CD4-positive, alpha-beta T cell (primary cell): Measurements from ENCODE around the gene ACAD11. TPM values are rescaled to one million over a fixed set of nuclear protein-coding genes. Genes with fewer than 3 reads are reported as not detected.

Source experiments
- ATAC-seq: fragments of 200-7000 bp; cut with Tn5 transposase; one replicate; pipeline ENCODE4 v1.10.0; 2022; ENCODE audit warnings: mild to moderate bottlenecking; ENCODE audit not compliant: poor library complexity
- CTCF ChIA-PET: fragments of 350-600 bp; sonication (Branson Sonifier 250); formaldehyde crosslinking; loops from one replicate; lab custom pipeline; 2021; ENCODE audit warnings: antibody characterized with exemption, inconsistent platforms; lab: Charles Lee
- POLR2A ChIA-PET: fragments of 350-600 bp; sonication (Branson Sonifier 250); formaldehyde crosslinking; loops from one replicate; lab custom pipeline; 2021; ENCODE audit warnings: antibody characterized with exemption, inconsistent platforms; lab: Charles Lee
- DNase-seq, 14 experiments: peaks; one replicate each; pipeline ENCODE4 v3.0.0-alpha.2; 2013 to 2020; ENCODE audit warnings: mixed read lengths in 2 of 14
- H3K27ac ChIP-seq, 2 donors: one replicate each; pipeline versions ENCODE4 v1.5.1 to v1.7.0; 2013; ENCODE audit warnings: low read length in 2 of 2, low read depth in 1 of 2, mild to moderate bottlenecking in 1 of 2
- H3K27me3 ChIP-seq, 2 experiments: 1 replicate in 1 of 2; 2 replicates in 1 of 2; pipeline versions ENCODE4 v1.6.1 to v1.7.0; 2013; ENCODE audit warnings: low read length in 2 of 2, control low read depth in 1 of 2, mild to moderate bottlenecking in 1 of 2, moderate library complexity in 1 of 2; ENCODE audit not compliant: insufficient read depth in 2 of 2, control insufficient read depth in 1 of 2
- H3K36me3 ChIP-seq: one replicate; pipeline ENCODE4 v1.6.1; 2013; ENCODE audit warnings: low read length, control low read depth; ENCODE audit not compliant: insufficient read depth
- H3K4me1 ChIP-seq: one replicate; pipeline ENCODE4 v1.6.1; 2013; ENCODE audit warnings: low read length, control low read depth; ENCODE audit not compliant: insufficient read depth
- H3K4me3 ChIP-seq: one replicate; pipeline ENCODE4 v1.5.1; 2013; ENCODE audit warnings: mild to moderate bottlenecking, low read length, moderate library complexity
- H3K9me3 ChIP-seq, 2 experiments: 1 replicate in 1 of 2; 2 replicates in 1 of 2; pipeline versions ENCODE4 v1.6.1 to v1.7.0; 2013; ENCODE audit warnings: low read length in 2 of 2, mild to moderate bottlenecking in 2 of 2, control low read depth in 1 of 2, moderate library complexity in 1 of 2; ENCODE audit not compliant: control insufficient read depth in 1 of 2, insufficient read depth in 1 of 2
- H3K27ac Mint-ChIP-seq: one replicate; pipeline ENCODE4 v1.8.0; 2020; ENCODE audit warnings: mixed read lengths
- H3K27me3 Mint-ChIP-seq: one replicate; pipeline ENCODE4 v1.8.0; 2021; ENCODE audit warnings: mixed read lengths
- H3K36me3 Mint-ChIP-seq: one replicate; pipeline ENCODE4 v1.8.0; 2021; ENCODE audit warnings: low read depth, mixed read lengths
- H3K4me1 Mint-ChIP-seq: one replicate; pipeline ENCODE4 v1.8.0; 2021; ENCODE audit warnings: low read depth, mixed read lengths
- H3K4me3 Mint-ChIP-seq: one replicate; pipeline ENCODE4 v1.8.0; 2020; ENCODE audit warnings: mild to moderate bottlenecking, mixed read lengths
- H3K9me3 Mint-ChIP-seq: one replicate; pipeline ENCODE4 v1.8.0; 2020; ENCODE audit warnings: mixed read lengths
- intact Hi-C, 2 experiments: fragments of 100-400 bp; cut with DNase I in 1 of 2; cut with micrococcal nuclease in 1 of 2; formaldehyde crosslinking; loops; one replicate each; pipeline versions ENCODE4 v1.15.1 to v1.9.0; 2023 to 2025; cut with DNase I, micrococcal nuclease
- total RNA-seq, 174 experiments: library from RNA in 2 of 174; stranded (reverse) in 2 of 174; gene quantifications; one replicate each; pipeline ENCODE4 v1.2.3 and lab custom pipeline; 2021 to 2026
- TF ChIP-seq, protein P1 (sequence below): fragments of 200-600 bp; IDR thresholded peaks from one replicate; pipeline ENCODE4 v1.8.0; 2022; ENCODE audit warnings: antibody characterized with exemption, mild to moderate bottlenecking

ACAD11 gene
- total RNA-seq, 2 experiments from 2014 or later = 26.6 to 27.9 TPM

DNA sequence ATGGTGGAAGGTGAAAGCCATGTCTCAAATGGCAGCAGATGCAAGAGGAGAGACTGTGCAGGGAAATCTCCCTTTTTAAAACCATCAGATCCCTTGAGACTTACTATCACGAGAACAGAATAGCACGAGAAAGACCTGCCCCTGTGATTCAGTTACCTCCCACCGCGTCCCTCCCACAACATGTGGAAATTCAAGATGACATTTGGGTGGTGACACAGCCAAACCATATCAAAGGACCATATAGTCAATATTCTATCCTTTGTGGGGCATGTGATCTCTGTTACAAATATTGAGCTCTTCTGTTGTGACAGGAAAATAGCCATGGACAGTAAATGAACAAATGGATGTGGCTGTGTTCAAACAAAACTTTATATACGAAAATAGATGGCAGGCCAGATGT lies 139.7 kb downstream of the ACAD11 start:
- H3K27me3 Mint-ChIP-seq = no peaks in the 10 kb centered on the region
- no peaks in the 10 kb centered on the region for H3K9me3 Mint-ChIP-seq
- H3K4me3 Mint-ChIP-seq = no peak overlapping the region
- TF ChIP-seq, protein P1, sequence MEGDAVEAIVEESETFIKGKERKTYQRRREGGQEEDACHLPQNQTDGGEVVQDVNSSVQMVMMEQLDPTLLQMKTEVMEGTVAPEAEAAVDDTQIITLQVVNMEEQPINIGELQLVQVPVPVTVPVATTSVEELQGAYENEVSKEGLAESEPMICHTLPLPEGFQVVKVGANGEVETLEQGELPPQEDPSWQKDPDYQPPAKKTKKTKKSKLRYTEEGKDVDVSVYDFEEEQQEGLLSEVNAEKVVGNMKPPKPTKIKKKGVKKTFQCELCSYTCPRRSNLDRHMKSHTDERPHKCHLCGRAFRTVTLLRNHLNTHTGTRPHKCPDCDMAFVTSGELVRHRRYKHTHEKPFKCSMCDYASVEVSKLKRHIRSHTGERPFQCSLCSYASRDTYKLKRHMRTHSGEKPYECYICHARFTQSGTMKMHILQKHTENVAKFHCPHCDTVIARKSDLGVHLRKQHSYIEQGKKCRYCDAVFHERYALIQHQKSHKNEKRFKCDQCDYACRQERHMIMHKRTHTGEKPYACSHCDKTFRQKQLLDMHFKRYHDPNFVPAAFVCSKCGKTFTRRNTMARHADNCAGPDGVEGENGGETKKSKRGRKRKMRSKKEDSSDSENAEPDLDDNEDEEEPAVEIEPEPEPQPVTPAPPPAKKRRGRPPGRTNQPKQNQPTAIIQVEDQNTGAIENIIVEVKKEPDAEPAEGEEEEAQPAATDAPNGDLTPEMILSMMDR = no peak
- ChIA-PET POLR2A (no interaction called here), CTCF (interaction anchor here (1.8 kb wide), 1 partner anchor 15 kb away, joined by 4 read pairs; no protein-coding TSS in a partner anchor)
- Histone ChIP-seq H3K27me3 (no peaks in the 10 kb centered on the region), H3K4me3 (no peak overlapping the region), H3K9me3 (no peaks in the 10 kb centered on the region), H3K27ac (no peak overlapping the region), H3K36me3 (peaks cover 83% of the 10 kb centered on the region), H3K4me1 (no peaks in the 10 kb centered on the region)
- ATAC-seq = no peak
- no peak overlapping the region for H3K27ac Mint-ChIP-seq
- intact Hi-C loops = no loop called here
- H3K4me1 Mint-ChIP-seq = no peaks in the 10 kb centered on the region
- no peak for DNase-seq
- peaks cover 92% of the 10 kb centered on the region for H3K36me3 Mint-ChIP-seq

- DNase-seq = no peak
- no peaks in the 10 kb centered on the region for H3K27me3 ChIP-seq
- no peak overlapping the region for H3K27ac ChIP-seq
- intact Hi-C loops = no loop called here
- no peaks in the 10 kb centered on the region for H3K4me1 Mint-ChIP-seq
- H3K36me3 Mint-ChIP-seq = peaks cover 92% of the 10 kb centered on the region
- H3K9me3 ChIP-seq = no peaks in the 10 kb centered on the region
- H3K27me3 Mint-ChIP-seq = no peaks in the 10 kb centered on the region
- POLR2A ChIA-PET = no interaction called here
- no peaks in the 10 kb centered on the region for H3K4me1 ChIP-seq
- H3K4me3 Mint-ChIP-seq = no peak overlapping the region
- no peaks in the 10 kb centered on the region for H3K9me3 Mint-ChIP-seq
- H3K27ac Mint-ChIP-seq = no peak overlapping the region
- H3K4me3 ChIP-seq = no peak overlapping the region
- no peak for ATAC-seq
- peaks cover 83% of the 10 kb centered on the region for H3K36me3 ChIP-seq
- TF ChIP-seq, protein P1 = no peak
- CTCF ChIA-PET = no interaction called here
Observed at GRCh38 chr3:132517311-132517710, 142.3 kb downstream of the ACAD11 start.

- no peak overlapping the region for H3K4me3 Mint-ChIP-seq
- no peak overlapping the region for H3K27ac Mint-ChIP-seq
- H3K36me3 Mint-ChIP-seq = peaks cover 96% of the 10 kb centered on the region
Observed at GRCh38 chr3:132513057-132513456, 146.6 kb downstream of the ACAD11 start.

More at GRCh38 chr3:132513057-132513456, 146.6 kb downstream of the ACAD11 start:
- Histone ChIP-seq H3K36me3 (peaks cover 90% of the 10 kb centered on the region), H3K27ac (no peak overlapping the region), H3K4me3 (no peak overlapping the region), H3K9me3 (no peaks in the 10 kb centered on the region), H3K27me3 (no peaks in the 10 kb centered on the region), H3K4me1 (no peaks in the 10 kb centered on the region)
- DNase-seq (no peak), ATAC-seq (no peak)
- Mint-ChIP-seq H3K9me3 (no peaks in the 10 kb centered on the region), H3K27me3 (no peaks in the 10 kb centered on the region), H3K4me1 (no peaks in the 10 kb centered on the region)
- TF ChIP-seq, protein P1 = no peak
- intact Hi-C loops = no loop called here
- ChIA-PET CTCF (no interaction called here), POLR2A (no interaction called here)
